ENCODE data around the gene RAB11FIP3. TPM values are rescaled to one million over a fixed set of nuclear protein-coding genes. Genes with fewer than 3 reads are reported as not detected.
A peak's percentile ranks its signal among the peaks of the same experiment; 100 is the strongest.

The RAB11FIP3 gene
- total and polyA plus RNA-seq, 2 of the 13 experiments (the other 11 are each of a cell fraction or from before 2014, with no cell fraction given): 34.3 to 57.6 TPM

DNA sequence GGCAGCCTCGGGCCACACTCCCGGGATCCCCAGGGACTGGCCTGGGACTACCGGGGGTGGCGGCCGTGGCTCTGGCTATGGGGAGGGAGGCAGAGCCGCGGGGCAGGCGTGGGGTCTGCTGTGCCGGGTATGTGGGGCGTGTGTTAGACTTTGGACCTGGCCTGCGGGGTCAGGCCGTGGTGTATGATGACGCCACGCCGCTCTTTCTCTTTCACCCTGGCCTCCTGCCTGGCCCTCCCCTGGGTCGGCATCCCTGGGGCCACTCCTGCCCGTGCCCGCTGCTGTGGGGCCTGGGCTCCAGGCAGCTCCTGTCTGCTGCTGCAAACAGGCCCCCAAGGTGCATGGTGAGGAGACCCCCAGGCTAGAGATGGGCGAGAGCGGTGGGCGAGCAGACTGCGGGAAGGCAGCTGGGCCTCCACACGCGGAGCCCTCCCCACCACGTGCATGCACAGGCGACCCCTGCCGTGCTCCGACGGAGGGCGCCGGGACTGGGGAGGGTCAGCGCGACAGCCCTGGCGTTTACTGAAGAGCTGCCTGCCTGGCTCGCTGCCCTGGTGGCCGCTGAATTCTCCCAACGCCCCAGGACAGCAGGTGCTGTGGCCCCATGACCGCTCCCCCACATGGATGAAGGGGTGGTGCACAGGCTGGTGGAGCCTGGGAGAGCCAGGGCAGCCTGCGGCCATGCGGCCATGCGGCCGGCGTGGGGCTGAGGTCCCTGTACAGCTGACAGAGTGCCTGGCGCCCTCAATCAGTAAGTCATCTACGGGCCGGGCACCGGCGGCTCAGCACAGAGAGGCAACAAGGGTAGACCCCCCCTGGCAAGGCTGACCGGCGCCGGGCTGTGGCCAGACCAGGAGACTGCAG, 118.1 kb downstream of the RAB11FIP3 start (continued):
- TF ChIP-seq, protein P1, sequence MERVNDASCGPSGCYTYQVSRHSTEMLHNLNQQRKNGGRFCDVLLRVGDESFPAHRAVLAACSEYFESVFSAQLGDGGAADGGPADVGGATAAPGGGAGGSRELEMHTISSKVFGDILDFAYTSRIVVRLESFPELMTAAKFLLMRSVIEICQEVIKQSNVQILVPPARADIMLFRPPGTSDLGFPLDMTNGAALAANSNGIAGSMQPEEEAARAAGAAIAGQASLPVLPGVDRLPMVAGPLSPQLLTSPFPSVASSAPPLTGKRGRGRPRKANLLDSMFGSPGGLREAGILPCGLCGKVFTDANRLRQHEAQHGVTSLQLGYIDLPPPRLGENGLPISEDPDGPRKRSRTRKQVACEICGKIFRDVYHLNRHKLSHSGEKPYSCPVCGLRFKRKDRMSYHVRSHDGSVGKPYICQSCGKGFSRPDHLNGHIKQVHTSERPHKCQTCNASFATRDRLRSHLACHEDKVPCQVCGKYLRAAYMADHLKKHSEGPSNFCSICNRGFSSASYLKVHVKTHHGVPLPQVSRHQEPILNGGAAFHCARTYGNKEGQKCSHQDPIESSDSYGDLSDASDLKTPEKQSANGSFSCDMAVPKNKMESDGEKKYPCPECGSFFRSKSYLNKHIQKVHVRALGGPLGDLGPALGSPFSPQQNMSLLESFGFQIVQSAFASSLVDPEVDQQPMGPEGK (CRISPR knock-in tag; IDR thresholded peaks at IDR 0.05): peak; percentile 90
- no peak for TF ChIP-seq SMAD3 (CRISPR knock-in tag; IDR thresholded peaks at IDR 0.05)
- peak; percentile 45; the same call in 1 of the 2 replicates for TF ChIP-seq PHF8 (CRISPR knock-in tag; IDR thresholded peaks at IDR 0.05)
- 0 out of 2 replicates have a peak, but pooled peaks have one; percentile 61 for TF ChIP-seq ZNF780A (CRISPR knock-in tag; IDR thresholded peaks at IDR 0.05)
- TF ChIP-seq NR2F6 (IDR thresholded peaks at IDR 0.05): peak; percentile 73
- TF ChIP-seq NR2F6 (CRISPR knock-in tag; IDR thresholded peaks at IDR 0.05): peak; percentile 66
- TF ChIP-seq, protein P2, sequence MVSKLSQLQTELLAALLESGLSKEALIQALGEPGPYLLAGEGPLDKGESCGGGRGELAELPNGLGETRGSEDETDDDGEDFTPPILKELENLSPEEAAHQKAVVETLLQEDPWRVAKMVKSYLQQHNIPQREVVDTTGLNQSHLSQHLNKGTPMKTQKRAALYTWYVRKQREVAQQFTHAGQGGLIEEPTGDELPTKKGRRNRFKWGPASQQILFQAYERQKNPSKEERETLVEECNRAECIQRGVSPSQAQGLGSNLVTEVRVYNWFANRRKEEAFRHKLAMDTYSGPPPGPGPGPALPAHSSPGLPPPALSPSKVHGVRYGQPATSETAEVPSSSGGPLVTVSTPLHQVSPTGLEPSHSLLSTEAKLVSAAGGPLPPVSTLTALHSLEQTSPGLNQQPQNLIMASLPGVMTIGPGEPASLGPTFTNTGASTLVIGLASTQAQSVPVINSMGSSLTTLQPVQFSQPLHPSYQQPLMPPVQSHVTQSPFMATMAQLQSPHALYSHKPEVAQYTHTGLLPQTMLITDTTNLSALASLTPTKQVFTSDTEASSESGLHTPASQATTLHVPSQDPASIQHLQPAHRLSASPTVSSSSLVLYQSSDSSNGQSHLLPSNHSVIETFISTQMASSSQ (IDR thresholded peaks at IDR 0.05; ENCODE audit: low read depth): no peak
- TF ChIP-seq, protein P2 (CRISPR knock-in tag; IDR thresholded peaks at IDR 0.05; ENCODE audit: borderline replicate concordance): no peak
- TF ChIP-seq, protein P3, sequence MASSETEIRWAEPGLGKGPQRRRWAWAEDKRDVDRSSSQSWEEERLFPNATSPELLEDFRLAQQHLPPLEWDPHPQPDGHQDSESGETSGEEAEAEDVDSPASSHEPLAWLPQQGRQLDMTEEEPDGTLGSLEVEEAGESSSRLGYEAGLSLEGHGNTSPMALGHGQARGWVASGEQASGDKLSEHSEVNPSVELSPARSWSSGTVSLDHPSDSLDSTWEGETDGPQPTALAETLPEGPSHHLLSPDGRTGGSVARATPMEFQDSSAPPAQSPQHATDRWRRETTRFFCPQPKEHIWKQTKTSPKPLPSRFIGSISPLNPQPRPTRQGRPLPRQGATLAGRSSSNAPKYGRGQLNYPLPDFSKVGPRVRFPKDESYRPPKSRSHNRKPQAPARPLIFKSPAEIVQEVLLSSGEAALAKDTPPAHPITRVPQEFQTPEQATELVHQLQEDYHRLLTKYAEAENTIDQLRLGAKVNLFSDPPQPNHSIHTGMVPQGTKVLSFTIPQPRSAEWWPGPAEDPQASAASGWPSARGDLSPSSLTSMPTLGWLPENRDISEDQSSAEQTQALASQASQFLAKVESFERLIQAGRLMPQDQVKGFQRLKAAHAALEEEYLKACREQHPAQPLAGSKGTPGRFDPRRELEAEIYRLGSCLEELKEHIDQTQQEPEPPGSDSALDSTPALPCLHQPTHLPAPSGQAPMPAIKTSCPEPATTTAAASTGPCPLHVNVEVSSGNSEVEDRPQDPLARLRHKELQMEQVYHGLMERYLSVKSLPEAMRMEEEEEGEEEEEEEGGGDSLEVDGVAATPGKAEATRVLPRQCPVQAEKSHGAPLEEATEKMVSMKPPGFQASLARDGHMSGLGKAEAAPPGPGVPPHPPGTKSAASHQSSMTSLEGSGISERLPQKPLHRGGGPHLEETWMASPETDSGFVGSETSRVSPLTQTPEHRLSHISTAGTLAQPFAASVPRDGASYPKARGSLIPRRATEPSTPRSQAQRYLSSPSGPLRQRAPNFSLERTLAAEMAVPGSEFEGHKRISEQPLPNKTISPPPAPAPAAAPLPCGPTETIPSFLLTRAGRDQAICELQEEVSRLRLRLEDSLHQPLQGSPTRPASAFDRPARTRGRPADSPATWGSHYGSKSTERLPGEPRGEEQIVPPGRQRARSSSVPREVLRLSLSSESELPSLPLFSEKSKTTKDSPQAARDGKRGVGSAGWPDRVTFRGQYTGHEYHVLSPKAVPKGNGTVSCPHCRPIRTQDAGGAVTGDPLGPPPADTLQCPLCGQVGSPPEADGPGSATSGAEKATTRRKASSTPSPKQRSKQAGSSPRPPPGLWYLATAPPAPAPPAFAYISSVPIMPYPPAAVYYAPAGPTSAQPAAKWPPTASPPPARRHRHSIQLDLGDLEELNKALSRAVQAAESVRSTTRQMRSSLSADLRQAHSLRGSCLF (CRISPR knock-in tag; IDR thresholded peaks at IDR 0.05; ENCODE audit: borderline replicate concordance): no peak
- TF ChIP-seq RORA (CRISPR knock-in tag; IDR thresholded peaks at IDR 0.05): no peak
- TF ChIP-seq, protein P4, sequence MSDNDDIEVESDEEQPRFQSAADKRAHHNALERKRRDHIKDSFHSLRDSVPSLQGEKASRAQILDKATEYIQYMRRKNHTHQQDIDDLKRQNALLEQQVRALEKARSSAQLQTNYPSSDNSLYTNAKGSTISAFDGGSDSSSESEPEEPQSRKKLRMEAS (IDR thresholded peaks at IDR 0.05): peak; percentile 90
- TF ChIP-seq, protein P5, sequence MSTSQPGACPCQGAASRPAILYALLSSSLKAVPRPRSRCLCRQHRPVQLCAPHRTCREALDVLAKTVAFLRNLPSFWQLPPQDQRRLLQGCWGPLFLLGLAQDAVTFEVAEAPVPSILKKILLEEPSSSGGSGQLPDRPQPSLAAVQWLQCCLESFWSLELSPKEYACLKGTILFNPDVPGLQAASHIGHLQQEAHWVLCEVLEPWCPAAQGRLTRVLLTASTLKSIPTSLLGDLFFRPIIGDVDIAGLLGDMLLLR (CRISPR knock-in tag; IDR thresholded peaks at IDR 0.05): no peak
- TF ChIP-seq, protein P6, sequence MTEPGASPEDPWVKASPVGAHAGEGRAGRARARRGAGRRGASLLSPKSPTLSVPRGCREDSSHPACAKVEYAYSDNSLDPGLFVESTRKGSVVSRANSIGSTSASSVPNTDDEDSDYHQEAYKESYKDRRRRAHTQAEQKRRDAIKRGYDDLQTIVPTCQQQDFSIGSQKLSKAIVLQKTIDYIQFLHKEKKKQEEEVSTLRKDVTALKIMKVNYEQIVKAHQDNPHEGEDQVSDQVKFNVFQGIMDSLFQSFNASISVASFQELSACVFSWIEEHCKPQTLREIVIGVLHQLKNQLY (CRISPR knock-in tag; IDR thresholded peaks at IDR 0.05): no peak
- TF ChIP-seq YEATS2 (CRISPR knock-in tag; IDR thresholded peaks at IDR 0.05; ENCODE audit: borderline replicate concordance): no peak; the same call in 1 of the 2 replicates
- no peak; the same call in 1 of the 2 replicates for TF ChIP-seq GFI1 (CRISPR knock-in tag; IDR thresholded peaks at IDR 0.05; ENCODE audit: borderline replicate concordance)
